IPS DF 6.9 (cell line): Measurements from ENCODE around the gene ATF6B.
"Not testable (repeated sequence)": the region's sequence is repeated elsewhere in the genome, so short reads cannot be mapped to it uniquely, and the experiment has no call there.

Experiments used
- DNase-seq: peaks from one replicate; pipeline ENCODE4 v3.0.0-alpha.2; 2013; ENCODE audit warnings: low read depth, low spot score
- H3K27ac ChIP-seq: one replicate; pipeline ENCODE4 v1.5.1; 2013; ENCODE audit warnings: low read length, control low read depth
- H3K27me3 ChIP-seq: 2 replicates; pipeline ENCODE4 v1.6.1; 2013; ENCODE audit warnings: mild to moderate bottlenecking, low read length; ENCODE audit not compliant: control insufficient read depth, insufficient read depth
- H3K36me3 ChIP-seq: 2 replicates; pipeline ENCODE4 v1.6.1; 2013; ENCODE audit warnings: low read length; ENCODE audit not compliant: control insufficient read depth, insufficient read depth
- H3K4me1 ChIP-seq: 2 replicates; pipeline ENCODE4 v1.6.1; 2013; ENCODE audit warnings: low read length; ENCODE audit not compliant: control insufficient read depth, insufficient read depth
- H3K4me3 ChIP-seq: 2 replicates; pipeline ENCODE4 v1.5.1; 2013; ENCODE audit warnings: mild to moderate bottlenecking, low read length
- H3K9me3 ChIP-seq: 2 replicates; pipeline ENCODE4 v1.6.1; 2013; ENCODE audit warnings: low read length, inconsistent platforms; ENCODE audit not compliant: control insufficient read depth, insufficient read depth
- WGBS: extraction: QIAGEN DNeasy Blood & Tissue Kit; methylation state at CpG from one replicate; pipeline ENCODE4 v1.1.7; 2013; ENCODE audit warnings: mixed read lengths, missing lambda C conversion rate; ENCODE audit not compliant: insufficient read length, insufficient coverage; 5-methylcytosine and 5-hydroxymethylcytosine counted together

The ATF6B gene

DNA sequence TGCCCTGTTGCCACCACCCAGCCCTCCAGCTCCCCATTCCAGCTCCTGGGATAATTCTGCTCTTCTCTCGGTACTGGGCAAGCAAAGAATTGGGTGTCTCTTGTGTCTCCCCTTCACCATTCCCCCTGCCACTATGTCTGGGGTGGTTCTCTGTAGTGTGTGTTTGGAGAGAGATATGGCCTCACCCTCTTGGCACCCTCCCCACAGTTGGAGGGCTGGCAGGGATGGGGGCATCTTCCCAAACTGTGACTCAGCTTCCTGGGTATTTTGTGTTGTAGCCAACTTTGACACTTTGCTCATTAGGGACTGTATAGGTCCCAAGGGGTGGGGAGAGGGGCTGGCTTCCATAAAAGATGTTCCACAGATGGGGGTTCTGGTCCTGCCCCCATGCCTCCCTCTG is 20.6 kb downstream of the ATF6B start:
- Histone ChIP-seq H3K9me3 (no peaks in the 10 kb centered on the region), H3K4me3 (no peak overlapping the region), H3K27ac (no peak overlapping the region), H3K4me1 (peaks cover 2% of the 10 kb centered on the region; the same call in 1 of the 2 replicates), H3K36me3 (no peaks in the 10 kb centered on the region), H3K27me3 (0 out of 2 replicates have a peak, but pooled peaks cover 1% of the 10 kb centered on the region)
- DNase-seq = no peak
- WGBS = no CpG with 5 or more reads among the region's 1 CpG

DNA sequence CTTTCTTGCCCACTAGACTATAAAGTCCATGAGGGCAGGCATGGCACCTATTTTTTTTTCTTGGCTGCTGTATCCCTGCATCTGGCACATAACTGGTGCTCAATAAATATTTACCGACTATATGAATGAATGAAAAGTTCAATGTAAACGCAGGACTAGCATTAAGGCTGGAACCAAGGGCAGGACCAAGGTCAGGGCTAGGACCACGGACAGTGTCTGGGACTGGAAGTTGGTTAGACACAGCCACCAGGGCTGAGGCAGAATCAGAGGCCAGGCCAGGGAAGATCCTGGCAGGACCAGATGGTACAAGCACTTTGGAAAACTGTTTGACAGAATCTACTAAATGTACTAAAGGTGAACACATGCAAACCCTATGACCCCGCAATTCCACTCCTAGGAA is 22.6 kb downstream of the ATF6B start:
- no CpG with 5 or more reads among the region's 4 CpGs for WGBS
- H3K4me3 ChIP-seq = no peak overlapping the region
- no peak for DNase-seq
- no peak overlapping the region for H3K27ac ChIP-seq
- peaks cover 2% of the 10 kb centered on the region; the same call in 1 of the 2 replicates for H3K4me1 ChIP-seq
- no peaks in the 10 kb centered on the region for H3K36me3 ChIP-seq
- 0 out of 2 replicates have a peak, but pooled peaks cover 1% of the 10 kb centered on the region for H3K27me3 ChIP-seq
- no peaks in the 10 kb centered on the region for H3K9me3 ChIP-seq

DNA sequence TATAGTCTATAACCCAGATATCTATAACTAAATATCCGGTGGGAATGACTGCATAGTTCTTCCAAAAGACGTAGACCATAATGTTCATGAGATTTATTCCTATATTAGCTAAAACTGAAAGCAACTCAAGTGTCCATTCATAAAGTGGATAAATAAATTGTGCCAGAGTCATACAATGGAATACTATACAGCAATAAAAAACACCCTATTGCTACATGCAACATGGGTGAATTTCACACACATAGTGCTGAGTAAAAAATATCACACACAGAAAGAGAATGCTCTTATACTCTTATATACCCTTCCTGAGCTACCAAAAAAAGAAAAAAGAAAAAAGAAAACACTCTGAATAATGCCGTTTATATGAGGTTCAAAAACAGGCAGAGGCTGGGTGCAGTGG is 25.8 kb downstream of the ATF6B start:
- no peak overlapping the region for H3K27ac ChIP-seq
- no peaks in the 10 kb centered on the region for H3K4me1 ChIP-seq
- DNase-seq = no peak
- no CpG with 5 or more reads among the region's 3 CpGs for WGBS
- no peak overlapping the region for H3K4me3 ChIP-seq
- no peaks in the 10 kb centered on the region for H3K9me3 ChIP-seq
- H3K36me3 ChIP-seq = no peaks in the 10 kb centered on the region
- H3K27me3 ChIP-seq = peaks cover 2% of the 10 kb centered on the region; the same call in 1 of the 2 replicates

DNA sequence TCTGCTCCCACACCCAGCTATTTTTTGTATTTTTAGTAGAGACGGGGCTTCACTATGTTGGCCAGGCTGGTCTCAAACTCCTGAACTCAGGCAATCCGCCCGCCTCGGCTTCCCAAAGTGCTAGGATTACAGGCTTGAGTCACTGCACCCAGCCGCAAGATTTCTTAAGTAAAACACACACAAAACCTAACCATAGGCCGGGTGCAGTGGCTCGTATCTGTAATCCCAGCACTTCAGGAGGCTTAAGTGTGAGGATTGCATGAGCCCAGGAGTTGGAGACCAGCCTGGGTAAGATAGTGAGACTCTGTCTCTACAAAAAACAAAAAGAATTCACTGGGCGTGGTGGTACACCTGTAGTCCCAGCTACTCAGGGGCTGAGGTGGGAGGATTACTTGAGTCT is 27.8 kb downstream of the ATF6B start:
- H3K9me3 ChIP-seq, DNase-seq, H3K4me3 ChIP-seq, H3K4me1 ChIP-seq, H3K36me3 ChIP-seq, H3K27ac ChIP-seq, H3K27me3 ChIP-seq: not testable (repeated sequence)
- no CpG with 5 or more reads among the region's 8 CpGs for WGBS

DNA sequence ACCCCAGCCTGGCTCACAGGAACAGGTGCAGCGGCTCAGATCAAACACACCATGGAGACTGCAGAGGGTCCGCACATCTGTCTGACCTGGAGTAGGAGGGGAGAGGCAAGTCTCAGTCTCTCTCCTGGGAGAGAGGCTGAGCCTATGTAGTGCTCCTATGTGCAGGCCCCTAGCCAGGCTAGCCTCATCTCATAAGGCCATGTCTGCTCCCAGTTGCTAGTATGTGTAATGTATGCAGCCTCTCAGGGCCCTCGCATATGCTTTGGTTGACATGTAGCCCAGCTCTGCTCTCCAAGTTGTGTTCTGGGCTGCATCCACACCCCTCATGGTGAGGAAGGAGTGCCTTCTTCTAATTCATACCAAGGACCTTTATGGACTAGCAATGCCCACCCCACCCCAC is 30.7 kb downstream of the ATF6B start:
- DNase-seq = no peak
- Histone ChIP-seq H3K4me1 (peaks cover 2% of the 10 kb centered on the region; the same call in 1 of the 2 replicates), H3K4me3 (no peak overlapping the region), H3K27me3 (peaks cover 4% of the 10 kb centered on the region; the same call in 1 of the 2 replicates), H3K27ac (no peak overlapping the region), H3K9me3 (no peaks in the 10 kb centered on the region), H3K36me3 (no peaks in the 10 kb centered on the region)
- no CpG with 5 or more reads among the region's 3 CpGs for WGBS

DNA sequence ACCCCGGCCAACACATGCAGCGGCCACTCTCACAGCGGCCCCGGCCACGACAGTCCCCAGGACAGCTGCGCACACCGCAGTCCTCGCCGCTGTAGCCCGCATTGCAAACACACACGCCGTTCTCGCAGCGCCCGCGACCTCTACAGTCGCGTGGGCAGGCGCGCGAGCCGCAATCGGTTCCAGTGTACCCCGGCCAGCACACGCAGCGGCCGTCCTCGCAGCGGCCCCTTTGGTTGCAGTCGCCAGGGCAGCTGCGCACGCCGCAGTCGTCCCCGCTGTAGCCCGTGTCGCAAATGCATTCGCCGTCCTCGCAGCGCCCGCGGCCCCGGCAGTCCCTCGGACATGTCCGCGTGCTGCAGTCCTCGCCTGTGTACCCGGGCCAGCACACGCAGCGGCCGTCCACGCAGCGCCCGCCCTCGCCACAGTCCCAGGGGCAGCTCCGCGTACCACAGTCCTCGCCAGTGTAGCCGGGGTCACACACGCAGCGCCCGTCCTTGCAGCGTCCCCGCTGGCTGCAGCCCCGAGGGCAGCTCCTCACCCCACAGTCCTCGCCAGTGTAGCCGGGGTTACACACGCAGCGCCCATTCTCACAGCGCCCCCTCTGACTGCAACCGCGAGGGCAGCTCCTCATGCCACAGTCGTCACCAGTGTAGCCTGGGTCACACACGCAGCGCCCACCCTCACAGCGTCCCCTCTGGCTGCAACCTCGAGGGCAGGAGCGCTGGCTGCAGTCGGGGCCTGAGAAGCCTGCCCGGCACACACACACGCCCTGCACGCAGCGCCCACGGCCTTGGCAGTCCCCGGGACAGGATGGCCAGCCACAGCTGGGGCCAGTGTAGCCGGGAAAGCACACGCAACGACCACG is 31.4 kb downstream of the ATF6B start:
- H3K4me1 ChIP-seq = peaks cover 2% of the 10 kb centered on the region; the same call in 1 of the 2 replicates
- no peak overlapping the region for H3K4me3 ChIP-seq
- H3K27me3 ChIP-seq = peaks cover 4% of the 10 kb centered on the region; the same call in 1 of the 2 replicates
- no CpG with 5 or more reads among the region's 90 CpGs for WGBS
- no peaks in the 10 kb centered on the region for H3K36me3 ChIP-seq
- no peak for DNase-seq
- H3K27ac ChIP-seq = no peak overlapping the region
- no peaks in the 10 kb centered on the region for H3K9me3 ChIP-seq

DNA sequence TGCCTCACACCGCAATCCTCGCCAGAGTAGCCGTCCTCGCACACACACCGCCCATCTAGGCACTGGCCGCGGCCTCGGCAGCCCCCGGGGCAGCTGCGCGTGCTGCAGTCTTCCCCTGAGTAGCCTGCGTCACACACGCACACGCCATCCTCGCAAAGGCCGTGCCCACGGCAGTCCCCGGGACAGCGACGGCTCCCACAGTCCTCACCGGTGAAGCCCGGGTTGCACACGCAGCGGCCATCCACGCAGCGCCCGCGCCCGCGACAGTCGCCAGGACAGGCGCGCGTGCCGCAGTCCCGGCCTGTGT is 32.0 kb downstream of the ATF6B start:
- whole genome bisulfite sequencing = no CpG with 5 or more reads among the region's 36 CpGs
- Histone ChIP-seq H3K4me3 (no peak overlapping the region), H3K9me3 (no peaks in the 10 kb centered on the region), H3K4me1 (peaks cover 2% of the 10 kb centered on the region; the same call in 1 of the 2 replicates), H3K36me3 (no peaks in the 10 kb centered on the region), H3K27me3 (peaks cover 4% of the 10 kb centered on the region; the same call in 1 of the 2 replicates), H3K27ac (no peak overlapping the region)
- no peak for DNase-seq

DNA sequence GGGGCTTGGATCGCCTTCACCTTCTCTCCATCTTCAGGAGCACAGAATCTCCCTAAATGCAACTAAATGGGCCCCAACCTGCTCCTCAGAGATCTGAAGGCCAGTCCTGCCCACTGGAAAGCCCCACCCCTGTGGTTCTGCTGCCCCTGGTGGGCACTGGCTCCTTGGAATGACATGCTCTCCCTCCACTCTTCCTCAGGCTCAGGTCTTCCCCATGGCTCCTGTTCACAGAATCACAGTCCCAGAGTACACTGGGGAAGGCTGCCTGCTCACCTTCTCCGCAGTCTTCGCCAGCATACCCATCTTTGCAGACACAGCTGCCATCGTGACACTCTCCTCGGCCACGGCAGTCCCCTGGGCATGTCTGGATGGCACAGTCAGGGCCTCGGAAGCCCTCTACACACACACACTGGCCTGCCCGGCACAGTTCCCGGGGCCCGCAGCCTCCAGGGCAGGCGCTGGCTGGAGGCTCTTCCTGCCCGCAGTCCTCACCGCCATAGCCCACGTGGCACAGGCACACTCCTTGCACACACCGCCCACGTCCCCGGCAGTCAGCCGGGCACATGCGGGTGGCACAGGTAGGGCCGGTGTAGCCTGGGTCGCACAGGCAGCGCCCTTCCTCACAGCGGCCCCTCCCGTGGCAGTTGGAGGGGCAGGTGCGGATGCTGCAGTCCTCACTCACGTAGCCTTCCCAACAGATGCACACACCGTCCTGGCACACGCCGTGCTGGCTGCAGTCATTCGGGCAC is 32.5 kb downstream of the ATF6B start:
- no peak overlapping the region for H3K4me3 ChIP-seq
- no peak overlapping the region for H3K27ac ChIP-seq
- peaks cover 2% of the 10 kb centered on the region; the same call in 1 of the 2 replicates for H3K4me1 ChIP-seq
- peaks cover 4% of the 10 kb centered on the region; the same call in 1 of the 2 replicates for H3K27me3 ChIP-seq
- no peaks in the 10 kb centered on the region for H3K9me3 ChIP-seq
- no peak for DNase-seq
- no peaks in the 10 kb centered on the region for H3K36me3 ChIP-seq
- WGBS = no CpG with 5 or more reads among the region's 30 CpGs

DNA sequence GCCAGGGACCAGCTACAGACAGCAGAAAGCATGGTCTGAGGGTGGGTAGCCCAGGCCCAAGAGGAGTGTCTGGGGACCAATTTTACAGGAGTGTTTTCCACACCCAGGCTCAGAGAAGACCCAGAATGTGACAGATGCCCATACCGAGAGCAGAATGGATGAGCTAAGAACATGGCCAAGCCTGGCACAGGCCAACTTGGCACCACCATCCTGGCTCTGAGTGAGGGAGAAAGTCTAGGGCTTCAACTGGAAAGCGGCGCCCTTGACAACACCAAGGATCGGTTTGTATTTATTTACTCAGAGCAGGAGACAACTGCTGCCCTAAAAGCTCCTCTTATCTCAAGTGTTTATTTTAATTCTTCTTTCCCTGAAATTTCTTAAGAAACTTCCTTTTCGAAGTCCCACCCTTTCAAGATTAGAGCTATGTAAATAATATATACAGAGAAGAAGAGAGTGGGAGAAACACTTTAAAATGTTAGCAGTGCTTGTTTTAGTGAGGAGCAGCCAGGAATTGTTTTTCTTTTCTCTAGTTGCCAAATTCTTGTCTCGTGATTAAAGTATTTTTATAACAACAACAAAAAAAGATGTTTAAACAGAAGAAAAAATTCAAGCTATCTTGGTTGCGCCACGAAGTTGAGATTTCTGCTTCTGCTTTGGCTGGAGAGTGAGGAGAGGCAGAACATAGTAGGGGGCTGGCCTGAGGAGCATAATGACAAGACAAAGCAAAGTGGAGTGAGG is 35.1 kb downstream of the ATF6B start:
- no peak overlapping the region for H3K27ac ChIP-seq

More for the DNA sequence above, 35.1 kb downstream of the ATF6B start:
- no peak for DNase-seq
- WGBS = no CpG with 5 or more reads among the region's 8 CpGs
- Histone ChIP-seq H3K27me3 (peaks cover 4% of the 10 kb centered on the region; the same call in 1 of the 2 replicates), H3K36me3 (no peaks in the 10 kb centered on the region), H3K4me3 (no peak overlapping the region), H3K9me3 (no peaks in the 10 kb centered on the region), H3K4me1 (peaks cover 2% of the 10 kb centered on the region; the same call in 1 of the 2 replicates)
